Measurements from ENCODE around the gene CDH4. TPM values are rescaled to one million over a fixed set of nuclear protein-coding genes. Genes with fewer than 3 reads are reported as not detected.

The CDH4 gene
- total and polyA plus RNA-seq, 12 donors: 0.04 to 0.25 (median 0.08) TPM; not detected in 5

DNA sequence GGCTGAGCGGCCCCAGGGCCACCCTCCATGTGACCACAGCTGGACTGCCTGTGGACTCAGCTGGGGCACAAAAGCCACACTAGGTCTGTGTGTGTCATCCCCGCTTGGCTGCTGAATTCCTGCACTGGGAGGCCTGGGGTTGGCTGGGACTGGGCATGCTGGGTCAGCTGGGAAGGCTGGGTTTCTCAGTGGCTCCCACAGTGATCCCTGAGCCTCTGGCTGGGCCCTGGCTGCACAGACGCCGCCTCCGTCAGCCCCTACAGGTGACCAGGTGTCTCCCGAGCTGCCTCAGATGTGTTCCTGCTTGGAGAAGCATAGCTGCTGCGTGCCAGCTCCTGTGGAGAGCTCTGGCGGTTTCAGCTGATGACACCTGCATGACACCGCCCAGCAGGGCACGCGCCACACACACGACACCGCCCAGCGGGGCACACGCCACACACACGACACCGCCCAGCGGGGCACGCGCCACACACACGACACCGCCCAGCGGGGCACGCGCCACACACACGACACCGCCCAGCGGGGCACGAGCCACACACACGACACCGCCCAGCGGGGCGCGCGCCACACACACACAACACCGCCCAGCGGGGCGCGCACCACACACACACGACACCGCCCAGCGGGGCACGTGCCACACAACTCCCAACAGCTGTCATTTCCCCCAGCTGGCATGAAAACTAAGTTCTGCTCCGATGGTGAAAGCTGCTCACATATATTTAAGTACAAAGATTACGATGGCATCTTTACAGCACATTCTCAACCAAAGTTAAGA is 724.8 kb downstream of the CDH4 start:
- H3K27ac ChIP-seq: no peak overlapping the region
- DNase-seq (no peak), ATAC-seq (no peak)
- 97 to 98% methylated on average over 31 to 45 of the region's 45 CpGs for WGBS, 2 donors
- H3K27me3 ChIP-seq: no peaks in the 10 kb centered on the region
- peaks cover 0 to 8% (median 0%) of the 10 kb centered on the region in 9 donors for H3K4me1 ChIP-seq
- peaks cover 0 to 64% (median 17%) of the 10 kb centered on the region in 9 donors for H3K36me3 ChIP-seq
- H3K9me3 ChIP-seq: no peaks in the 10 kb centered on the region
- TF ChIP-seq, protein P1, sequence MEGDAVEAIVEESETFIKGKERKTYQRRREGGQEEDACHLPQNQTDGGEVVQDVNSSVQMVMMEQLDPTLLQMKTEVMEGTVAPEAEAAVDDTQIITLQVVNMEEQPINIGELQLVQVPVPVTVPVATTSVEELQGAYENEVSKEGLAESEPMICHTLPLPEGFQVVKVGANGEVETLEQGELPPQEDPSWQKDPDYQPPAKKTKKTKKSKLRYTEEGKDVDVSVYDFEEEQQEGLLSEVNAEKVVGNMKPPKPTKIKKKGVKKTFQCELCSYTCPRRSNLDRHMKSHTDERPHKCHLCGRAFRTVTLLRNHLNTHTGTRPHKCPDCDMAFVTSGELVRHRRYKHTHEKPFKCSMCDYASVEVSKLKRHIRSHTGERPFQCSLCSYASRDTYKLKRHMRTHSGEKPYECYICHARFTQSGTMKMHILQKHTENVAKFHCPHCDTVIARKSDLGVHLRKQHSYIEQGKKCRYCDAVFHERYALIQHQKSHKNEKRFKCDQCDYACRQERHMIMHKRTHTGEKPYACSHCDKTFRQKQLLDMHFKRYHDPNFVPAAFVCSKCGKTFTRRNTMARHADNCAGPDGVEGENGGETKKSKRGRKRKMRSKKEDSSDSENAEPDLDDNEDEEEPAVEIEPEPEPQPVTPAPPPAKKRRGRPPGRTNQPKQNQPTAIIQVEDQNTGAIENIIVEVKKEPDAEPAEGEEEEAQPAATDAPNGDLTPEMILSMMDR (IDR thresholded peaks at IDR 0.05): no peak
- intact Hi-C loops (cut with DNase I): no loop called here
- H3K4me3 ChIP-seq: no peak overlapping the region

DNA sequence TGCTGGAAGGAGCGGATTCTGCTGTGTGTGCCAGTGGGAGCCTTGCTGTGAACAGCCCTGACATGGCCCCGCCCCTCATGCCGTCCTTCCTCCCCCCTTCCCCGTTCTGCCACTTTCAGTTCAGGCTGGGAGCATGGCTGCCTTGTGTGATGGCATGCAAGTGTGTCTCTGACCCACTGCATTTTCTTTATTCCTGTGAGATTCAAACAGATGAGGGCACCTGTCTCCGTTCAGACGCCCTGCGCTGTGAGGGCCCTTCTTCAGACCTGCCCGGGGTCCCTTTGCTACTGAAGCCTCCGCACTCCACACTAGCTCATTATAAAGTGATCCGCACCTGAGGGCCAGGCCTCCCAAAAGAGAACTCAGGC is 725.3 kb downstream of the CDH4 start:
- peaks cover 0 to 8% (median 0%) of the 10 kb centered on the region in 9 donors for H3K4me1 ChIP-seq
- intact Hi-C loops (cut with DNase I): no loop called here
- no peak for ATAC-seq
- H3K36me3 ChIP-seq: peaks cover 0 to 61% (median 15%) of the 10 kb centered on the region in 9 donors
- no peak overlapping the region for H3K4me3 ChIP-seq
- 92 to 93% methylated on average over 10 of the region's 10 CpGs for WGBS, 2 donors
- no peaks in the 10 kb centered on the region for H3K27me3 ChIP-seq
- TF ChIP-seq, protein P1 (IDR thresholded peaks at IDR 0.05): no peak
- H3K27ac ChIP-seq: no peak overlapping the region
- no peaks in the 10 kb centered on the region for H3K9me3 ChIP-seq
- DNase-seq: no peak

DNA sequence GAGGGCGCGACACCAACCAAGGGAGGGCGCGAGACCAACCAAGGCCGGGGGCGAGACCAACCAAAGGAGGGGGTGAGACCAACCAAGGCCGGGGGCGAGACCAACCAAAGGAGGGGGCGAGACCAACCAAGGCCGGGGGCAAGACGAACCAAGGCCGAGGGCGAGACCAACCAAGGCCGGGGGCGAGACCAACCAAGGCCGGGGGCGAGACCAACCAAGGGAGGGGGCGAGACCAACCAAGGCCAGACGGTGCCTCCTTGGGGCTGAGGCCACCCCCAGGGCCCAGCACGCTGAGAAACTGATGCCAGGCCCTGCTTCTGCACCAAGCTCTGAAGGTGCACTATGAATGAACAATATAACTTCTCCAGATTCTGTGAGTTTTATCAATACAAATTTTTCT is 726.4 kb downstream of the CDH4 start:
- ATAC-seq: no peak
- Histone ChIP-seq H3K9me3 (no peaks in the 10 kb centered on the region), H3K4me1 (peaks cover 0 to 8% (median 0%) of the 10 kb centered on the region in 9 donors), H3K36me3 (peaks cover 0 to 60% (median 10%) of the 10 kb centered on the region in 9 donors), H3K27ac (no peak overlapping the region), H3K4me3 (no peak overlapping the region), H3K27me3 (no peaks in the 10 kb centered on the region)
- no peak for DNase-seq
- intact Hi-C loops (cut with DNase I): no loop called here
- 96 to 99% methylated on average over 20 of the region's 20 CpGs for WGBS, 2 donors
- TF ChIP-seq, protein P1 (IDR thresholded peaks at IDR 0.05): no peak

DNA sequence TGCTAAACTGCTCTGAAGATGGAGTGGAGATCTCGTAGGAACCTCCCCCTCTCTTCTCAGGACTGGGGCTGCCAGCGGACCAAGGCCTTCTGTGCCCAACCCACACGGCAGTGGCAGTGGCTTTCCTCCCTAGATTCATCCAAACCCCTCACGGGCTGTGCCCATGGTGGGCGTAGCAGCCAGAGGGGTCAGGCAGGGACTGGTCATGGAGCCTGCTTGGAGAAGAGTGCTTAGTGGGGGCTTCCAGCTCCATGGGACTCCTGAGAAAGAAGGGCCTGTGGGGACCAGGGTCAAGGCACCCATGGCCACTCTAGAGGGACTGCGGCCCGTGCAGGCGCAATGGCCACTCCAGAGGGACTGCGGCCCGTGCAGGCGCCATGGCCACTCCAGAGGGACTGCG is 727.0 kb downstream of the CDH4 start:
- WGBS, 2 donors: 97% methylated on average over 9 to 12 of the region's 12 CpGs
- H3K4me1 ChIP-seq: peaks cover 0 to 8% (median 0%) of the 10 kb centered on the region in 9 donors
- no peaks in the 10 kb centered on the region for H3K9me3 ChIP-seq
- no peak overlapping the region for H3K27ac ChIP-seq
- H3K36me3 ChIP-seq: peaks cover 0 to 60% (median 5%) of the 10 kb centered on the region in 9 donors
- intact Hi-C loops (cut with DNase I): no loop called here
- H3K27me3 ChIP-seq: no peaks in the 10 kb centered on the region
- no peak for DNase-seq
- H3K4me3 ChIP-seq: no peak overlapping the region
- no peak for ATAC-seq
- TF ChIP-seq, protein P1 (IDR thresholded peaks at IDR 0.05): no peak

Data from heart right ventricle (tissue), 16 donors.